Dendritic cell treated with granulocyte-macrophage colony-stimulating factor and Interleukin-4, amounts not matched to agents 40 ng/mL and 50 ng/mL, for 4 days (primary cell): ENCODE data around the gene PALMD.
A peak's percentile ranks its signal among the peaks of the same experiment; 100 is the strongest.

Experiments used
- H3K27ac Mint-ChIP-seq: one replicate; pipeline ENCODE4 v1.8.0; 2022; ENCODE audit warnings: mild to moderate bottlenecking, mixed read lengths
- H3K27me3 Mint-ChIP-seq: one replicate; pipeline ENCODE4 v1.8.0; 2022; ENCODE audit warnings: mild to moderate bottlenecking, mixed read lengths
- H3K36me3 Mint-ChIP-seq: one replicate; pipeline ENCODE4 v1.8.0; 2022; ENCODE audit warnings: low read depth, mixed read lengths
- H3K4me1 Mint-ChIP-seq: one replicate; pipeline ENCODE4 v1.8.0; 2022; ENCODE audit warnings: low read depth, mixed read lengths
- H3K4me3 Mint-ChIP-seq: one replicate; pipeline ENCODE4 v1.8.0; 2022; ENCODE audit warnings: mild to moderate bottlenecking, moderate library complexity, mixed read lengths
- H3K9me3 Mint-ChIP-seq: one replicate; pipeline ENCODE4 v1.8.0; 2022; ENCODE audit warnings: mixed read lengths
- intact Hi-C: fragments of 100-400 bp; cut with micrococcal nuclease; formaldehyde crosslinking; loops from one replicate; pipeline ENCODE4 v1.15.0; 2022

PALMD gene

DNA sequence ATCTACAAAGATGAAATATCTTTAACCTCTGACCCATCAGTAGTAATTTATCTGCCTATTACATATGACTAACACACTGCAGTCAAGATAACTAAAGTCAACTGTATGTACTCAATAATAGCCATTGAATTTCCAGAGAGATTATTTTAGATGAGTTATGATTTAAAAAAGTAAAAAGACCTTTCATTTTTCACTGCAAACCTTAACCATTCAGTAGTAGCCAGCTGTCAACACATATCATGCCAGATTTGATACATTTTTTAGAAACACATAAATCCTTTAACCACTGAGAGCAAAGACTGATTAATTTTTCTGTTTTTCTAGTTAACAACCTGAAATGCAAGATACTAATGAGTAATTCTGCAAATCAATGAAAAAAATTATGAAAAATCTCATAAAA lies 31.0 kb downstream of the PALMD start:
- Mint-ChIP-seq H3K36me3 (no peaks in the 10 kb centered on the region), H3K27ac (no peak overlapping the region), H3K27me3 (peaks cover 4% of the 10 kb centered on the region), H3K9me3 (no peaks in the 10 kb centered on the region), H3K4me3 (no peak overlapping the region), H3K4me1 (no peaks in the 10 kb centered on the region)
- intact Hi-C loops: no loop called here

- H3K27ac Mint-ChIP-seq: no peak overlapping the region
- no peaks in the 10 kb centered on the region for H3K9me3 Mint-ChIP-seq
- no peak overlapping the region for H3K4me3 Mint-ChIP-seq
- H3K36me3 Mint-ChIP-seq: no peaks in the 10 kb centered on the region
- H3K27me3 Mint-ChIP-seq: peaks cover 3% of the 10 kb centered on the region
- intact Hi-C loops: no loop called here
- H3K4me1 Mint-ChIP-seq: no peaks in the 10 kb centered on the region
Observed at GRCh38 chr1:99677416-99677815, 31.5 kb downstream of the PALMD start.

GRCh38 chr1:99680270-99680669 lies 34.4 kb downstream of the PALMD start:
- Mint-ChIP-seq H3K9me3 (no peaks in the 10 kb centered on the region), H3K4me1 (no peaks in the 10 kb centered on the region), H3K36me3 (no peaks in the 10 kb centered on the region), H3K4me3 (no peak overlapping the region), H3K27me3 (no peaks in the 10 kb centered on the region), H3K27ac (no peak overlapping the region)
- intact Hi-C loops: no loop called here

- intact Hi-C loops: no loop called here
- Mint-ChIP-seq H3K4me1 (no peaks in the 10 kb centered on the region), H3K4me3 (no peak overlapping the region)
Observed at GRCh38 chr1:99681583-99681982, 35.7 kb downstream of the PALMD start.

DNA sequence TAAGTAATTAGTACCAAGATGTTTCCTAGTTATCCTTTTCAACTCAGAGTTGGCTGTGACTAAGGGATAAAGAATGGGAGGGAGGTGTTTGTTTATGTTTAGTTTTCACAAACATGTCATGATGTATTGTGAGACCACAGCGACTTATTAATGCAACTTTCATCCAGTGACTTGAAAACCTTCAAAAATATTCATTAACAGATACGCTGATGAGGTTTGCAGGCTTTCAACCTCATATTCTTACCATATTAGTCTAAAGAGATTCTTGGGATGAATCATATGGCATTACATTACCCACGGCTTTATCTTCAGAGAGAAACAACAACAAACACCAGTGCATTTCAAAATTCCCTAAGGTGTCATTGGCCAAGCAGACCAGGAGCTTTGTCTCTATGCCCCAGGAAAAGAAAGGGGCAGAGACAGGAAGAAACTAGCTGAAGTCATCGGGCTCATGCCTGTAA lies 36.4 kb downstream of the PALMD start:
- Mint-ChIP-seq H3K4me1 (no peaks in the 10 kb centered on the region), H3K4me3 (no peak overlapping the region), H3K27ac (no peak overlapping the region), H3K9me3 (no peaks in the 10 kb centered on the region), H3K27me3 (no peaks in the 10 kb centered on the region), H3K36me3 (no peaks in the 10 kb centered on the region)
- intact Hi-C loops: no loop called here

More at GRCh38 chr1:99681583-99681982, 35.7 kb downstream of the PALMD start:
- no peak overlapping the region for H3K27ac Mint-ChIP-seq
- H3K36me3 Mint-ChIP-seq: no peaks in the 10 kb centered on the region
- no peaks in the 10 kb centered on the region for H3K9me3 Mint-ChIP-seq
- no peaks in the 10 kb centered on the region for H3K27me3 Mint-ChIP-seq

DNA sequence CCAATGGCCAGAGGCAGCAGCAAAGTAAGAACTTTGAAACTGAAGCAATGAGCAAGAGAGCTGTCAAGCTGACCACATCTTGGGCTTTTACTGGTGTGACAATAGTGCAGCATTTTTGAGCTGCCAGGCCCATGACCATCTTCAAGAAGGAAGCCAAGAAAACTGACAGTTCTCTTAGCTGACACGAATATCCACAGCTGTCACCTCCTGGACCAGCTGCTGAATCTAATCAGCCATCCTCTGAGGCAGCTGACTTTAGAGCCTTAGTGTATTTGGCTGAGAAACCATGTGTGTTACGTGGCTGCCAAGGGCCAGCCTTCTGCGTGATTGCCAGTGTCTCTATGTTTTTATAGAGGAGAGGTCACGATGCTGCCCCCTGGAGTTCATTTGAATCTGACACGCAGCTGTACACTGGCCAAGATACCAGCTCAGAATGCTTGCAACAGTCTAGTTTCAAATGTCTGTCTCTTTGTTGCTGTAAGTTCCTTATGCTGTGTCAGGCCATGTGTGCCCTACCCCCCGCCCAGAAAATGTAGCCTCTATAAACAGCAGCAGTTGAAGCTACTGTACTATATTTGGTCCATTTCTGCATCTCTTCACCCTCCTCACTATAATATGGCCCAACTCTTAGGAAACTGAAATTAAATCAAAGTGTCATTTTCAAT lies 39.7 kb downstream of the PALMD start:
- intact Hi-C loops: no loop called here
- H3K36me3 Mint-ChIP-seq: no peaks in the 10 kb centered on the region
- H3K27ac Mint-ChIP-seq: no peak overlapping the region
- no peak overlapping the region for H3K4me3 Mint-ChIP-seq
- H3K4me1 Mint-ChIP-seq: no peaks in the 10 kb centered on the region
- H3K9me3 Mint-ChIP-seq: no peaks in the 10 kb centered on the region
- peaks cover 3% of the 10 kb centered on the region for H3K27me3 Mint-ChIP-seq

DNA sequence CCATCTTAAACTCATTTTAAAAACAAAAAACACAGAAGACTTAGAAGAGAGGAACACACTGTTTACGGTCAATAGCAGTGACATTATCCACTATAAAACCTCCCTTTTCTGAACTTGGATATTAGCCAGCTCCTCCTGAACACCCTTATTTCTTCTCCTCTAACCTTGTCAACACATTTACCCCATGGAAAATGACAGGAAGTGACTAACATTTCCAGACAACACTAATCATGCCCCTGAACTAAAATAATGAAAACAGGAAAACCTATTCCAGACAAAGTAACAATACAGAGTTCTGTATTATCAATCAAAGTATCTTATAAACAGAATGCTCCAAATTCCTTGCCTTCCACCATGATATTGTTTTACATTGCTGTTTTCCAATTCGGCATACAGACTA lies 45.3 kb downstream of the PALMD start:
- H3K9me3 Mint-ChIP-seq: no peaks in the 10 kb centered on the region
- peaks cover 7% of the 10 kb centered on the region for H3K27me3 Mint-ChIP-seq
- no peaks in the 10 kb centered on the region for H3K4me1 Mint-ChIP-seq
- no peak overlapping the region for H3K4me3 Mint-ChIP-seq
- H3K36me3 Mint-ChIP-seq: no peaks in the 10 kb centered on the region
- intact Hi-C loops: no loop called here
- no peak overlapping the region for H3K27ac Mint-ChIP-seq

DNA sequence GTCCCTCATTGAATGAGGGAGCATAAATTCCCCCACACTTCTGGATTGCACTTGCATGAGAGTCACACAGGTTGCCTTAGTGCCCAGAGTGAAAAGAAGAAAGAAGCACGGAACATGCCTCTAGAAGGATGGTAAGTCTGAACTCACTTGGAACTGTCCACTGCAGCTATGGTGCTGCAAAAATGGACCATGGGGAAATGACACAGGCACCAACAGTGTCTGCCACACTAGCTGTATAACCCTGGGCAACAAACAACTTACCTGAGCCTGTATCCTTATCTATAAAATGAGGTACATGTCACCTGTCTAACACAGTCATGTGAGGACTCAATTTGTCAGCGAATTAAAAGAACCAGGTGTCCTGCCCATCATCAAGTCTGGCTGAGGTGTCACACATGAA lies 50.7 kb downstream of the PALMD start:
- Mint-ChIP-seq H3K36me3 (no peaks in the 10 kb centered on the region), H3K4me1 (peaks cover 19% of the 10 kb centered on the region), H3K27ac (no peak overlapping the region), H3K4me3 (no peak overlapping the region), H3K27me3 (peaks cover 3% of the 10 kb centered on the region), H3K9me3 (no peaks in the 10 kb centered on the region)
- intact Hi-C loops: no loop called here

DNA sequence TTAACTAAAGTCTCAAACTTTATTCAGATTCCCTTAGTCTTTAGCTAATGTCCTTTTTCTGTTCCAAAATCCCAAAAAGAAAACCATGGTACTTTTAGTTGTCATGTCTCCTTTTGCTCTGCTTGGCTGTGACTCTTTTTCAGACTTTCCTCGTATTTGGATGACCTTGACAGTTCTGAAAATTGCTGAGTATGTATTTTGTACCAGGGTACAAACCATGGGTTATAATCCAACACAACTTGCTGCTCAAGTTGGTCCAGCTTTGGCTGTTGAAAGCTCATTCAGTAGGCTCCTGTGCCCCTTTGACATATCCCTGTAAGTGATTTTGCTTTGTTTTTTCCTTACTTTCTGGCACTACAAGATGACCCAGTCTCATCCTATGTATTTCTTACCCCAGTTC lies 51.7 kb downstream of the PALMD start:
- Mint-ChIP-seq H3K27me3 (no peaks in the 10 kb centered on the region), H3K9me3 (no peaks in the 10 kb centered on the region), H3K27ac (no peak overlapping the region), H3K4me3 (no peak overlapping the region), H3K36me3 (no peaks in the 10 kb centered on the region), H3K4me1 (peaks cover 19% of the 10 kb centered on the region)
- intact Hi-C loops: no loop called here

DNA sequence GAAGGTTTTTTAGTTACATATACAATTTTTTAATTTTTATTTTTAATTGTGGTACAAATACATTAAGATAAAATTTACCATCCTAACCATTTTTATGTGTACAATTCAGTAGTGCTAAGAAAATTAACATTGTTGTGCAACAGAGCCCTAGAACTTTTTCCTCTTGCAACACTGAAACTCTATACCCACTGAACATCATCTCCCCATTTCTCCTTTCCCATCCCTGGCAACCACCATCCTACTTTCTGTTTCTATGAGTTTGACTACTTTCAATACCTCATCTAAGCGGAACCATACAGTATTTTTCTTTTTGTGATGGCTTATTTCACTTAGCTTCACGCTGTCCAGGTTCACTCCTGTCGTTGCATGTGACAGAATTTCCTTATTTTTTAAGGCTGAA lies 54.1 kb downstream of the PALMD start:
- H3K27me3 Mint-ChIP-seq: no peaks in the 10 kb centered on the region
- H3K27ac Mint-ChIP-seq: no peak overlapping the region
- intact Hi-C loops: no loop called here
- H3K9me3 Mint-ChIP-seq: no peaks in the 10 kb centered on the region
- no peaks in the 10 kb centered on the region for H3K36me3 Mint-ChIP-seq
- H3K4me3 Mint-ChIP-seq: no peak overlapping the region
- peaks cover 30% of the 10 kb centered on the region for H3K4me1 Mint-ChIP-seq

DNA sequence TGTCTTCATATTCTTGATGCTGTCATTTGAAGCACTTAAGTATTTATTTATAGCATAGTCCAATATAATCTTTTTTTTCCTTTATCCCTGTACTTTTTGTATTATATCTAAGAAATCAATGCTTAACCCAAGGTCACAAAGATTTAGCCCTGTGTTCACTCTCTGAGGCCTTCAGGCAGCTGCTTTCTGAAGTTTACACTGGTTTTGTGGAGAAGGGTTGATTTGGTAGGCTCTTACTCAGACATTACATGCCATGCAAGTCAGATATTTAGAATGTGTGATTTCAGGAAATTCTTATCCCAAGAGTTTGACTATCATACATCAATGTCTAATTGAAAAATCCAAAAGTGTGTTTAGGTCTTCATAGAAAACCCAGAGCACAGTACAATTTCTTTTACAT lies 56.3 kb downstream of the PALMD start:
- intact Hi-C loops: no loop called here
- Mint-ChIP-seq H3K27ac (no peak overlapping the region), H3K4me3 (no peak overlapping the region), H3K36me3 (no peaks in the 10 kb centered on the region), H3K4me1 (peaks cover 31% of the 10 kb centered on the region), H3K9me3 (no peaks in the 10 kb centered on the region), H3K27me3 (no peaks in the 10 kb centered on the region)

- H3K27me3 Mint-ChIP-seq: no peaks in the 10 kb centered on the region
- H3K9me3 Mint-ChIP-seq: no peaks in the 10 kb centered on the region
- H3K4me1 Mint-ChIP-seq: peaks cover 19% of the 10 kb centered on the region
- intact Hi-C loops: no loop called here
- H3K4me3 Mint-ChIP-seq: peak overlapping the region; percentile 44
- peaks cover 8% of the 10 kb centered on the region for H3K36me3 Mint-ChIP-seq
- H3K27ac Mint-ChIP-seq: no peak overlapping the region
Observed at GRCh38 chr1:99704356-99704816, 58.5 kb downstream of the PALMD start.

DNA sequence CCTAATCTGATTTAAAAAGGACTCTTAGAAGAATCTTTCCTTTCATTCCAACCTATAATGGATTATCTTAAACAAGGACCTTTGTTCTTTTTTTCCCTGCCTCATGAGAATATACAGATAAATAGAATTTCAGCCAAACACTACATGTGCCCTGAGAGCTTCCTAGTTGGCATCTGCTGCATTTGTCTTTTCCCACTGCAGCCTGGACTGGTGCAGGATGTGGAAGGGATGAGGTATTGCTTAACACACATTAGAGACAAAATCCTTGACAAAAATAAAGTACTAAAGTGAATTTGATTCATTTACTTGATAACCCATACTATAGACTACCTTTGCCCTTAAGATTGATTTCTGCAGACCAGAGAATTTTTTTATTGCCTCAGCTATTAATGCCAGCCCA lies 59.5 kb downstream of the PALMD start:
- H3K9me3 Mint-ChIP-seq: no peaks in the 10 kb centered on the region
- no peak overlapping the region for H3K27ac Mint-ChIP-seq
- intact Hi-C loops: loop anchor here (5.0 kb wide), 2 partner anchors 223 to 958 kb away; no protein-coding TSS in a partner anchor
- no peaks in the 10 kb centered on the region for H3K27me3 Mint-ChIP-seq
- no peak overlapping the region for H3K4me3 Mint-ChIP-seq
- H3K36me3 Mint-ChIP-seq: peaks cover 18% of the 10 kb centered on the region
- peaks cover 12% of the 10 kb centered on the region for H3K4me1 Mint-ChIP-seq

DNA sequence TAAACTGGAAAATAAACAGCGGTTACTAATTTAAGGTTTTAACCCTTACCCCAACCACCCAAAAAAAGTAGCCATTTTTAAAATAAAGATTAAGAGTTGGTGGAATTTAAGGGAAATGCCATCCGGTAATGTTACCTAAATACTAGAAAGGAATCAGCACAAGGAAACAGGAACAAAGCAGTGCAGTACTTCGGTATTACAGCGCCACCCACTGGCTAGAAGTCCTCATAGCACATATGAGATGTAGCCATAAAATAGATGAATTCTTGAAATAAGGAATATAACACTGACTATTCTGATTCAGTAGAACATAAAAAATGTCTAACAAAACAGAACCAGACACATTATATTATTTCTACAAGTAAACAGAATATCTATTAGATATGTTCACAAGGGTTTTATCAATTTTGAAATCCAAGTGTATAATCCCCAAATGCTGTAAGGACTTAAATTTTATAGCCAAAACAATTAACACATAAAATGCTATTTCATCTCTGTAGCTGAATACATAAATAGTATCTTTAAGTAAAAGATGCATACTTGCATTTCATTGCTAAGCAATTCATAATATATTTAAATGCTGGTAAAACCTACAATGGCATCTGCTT lies 61.7 kb downstream of the PALMD start:
- Mint-ChIP-seq H3K4me1 (peaks cover 12% of the 10 kb centered on the region), H3K27ac (no peak overlapping the region), H3K4me3 (no peak overlapping the region), H3K9me3 (no peaks in the 10 kb centered on the region), H3K36me3 (peaks cover 31% of the 10 kb centered on the region), H3K27me3 (no peaks in the 10 kb centered on the region)
- intact Hi-C loops: loop anchor here (1.0 to 5.0 kb wide), 3 partner anchors 225 to 960 kb away; no protein-coding TSS in a partner anchor

GRCh38 chr1:99710994-99711393 lies 65.1 kb downstream of the PALMD start:
- Mint-ChIP-seq H3K9me3 (no peaks in the 10 kb centered on the region), H3K27me3 (no peaks in the 10 kb centered on the region), H3K27ac (no peak overlapping the region), H3K4me1 (no peaks in the 10 kb centered on the region), H3K36me3 (peaks cover 56% of the 10 kb centered on the region), H3K4me3 (no peak overlapping the region)
- intact Hi-C loops: no loop called here
